Breast epithelium (tissue), 4 donors: ENCODE data around the gene OR11H12. TPM values are rescaled to one million over a fixed set of nuclear protein-coding genes. Genes with fewer than 3 reads are reported as not detected.
"Not testable (repeated sequence)": the region's sequence is repeated elsewhere in the genome, so short reads cannot be mapped to it uniquely, and the experiment has no call there.

Source experiments
- DNase-seq, 2 donors: peaks; one replicate each; pipeline ENCODE4 v3.0.0-alpha.2; 2019; ENCODE audit warnings: low spot score in 2 of 2
- H3K27ac ChIP-seq, 2 donors: fragments of 200-600 bp; sonication (generic) in 1 of 2; one replicate each; pipeline ENCODE4 v1.5.1; 2016 to 2019; ENCODE audit warnings: mild to moderate bottlenecking in 1 of 2
- H3K27me3 ChIP-seq, 2 donors: fragments of 200-600 bp; sonication (generic) in 1 of 2; one replicate each; pipeline versions ENCODE4 v1.5.1 to v1.6.0; 2017 to 2019; ENCODE audit warnings: control low read depth in 1 of 2, mild to moderate bottlenecking in 1 of 2
- H3K36me3 ChIP-seq: fragments of 200-600 bp; one replicate; pipeline ENCODE4 v1.5.1; 2019
- H3K4me1 ChIP-seq, 2 donors: fragments of 200-600 bp; sonication (generic); one replicate each; pipeline ENCODE4 v1.5.1; 2016 to 2019; ENCODE audit warnings: control low read depth in 1 of 2
- H3K4me3 ChIP-seq, 3 donors: fragments of 200-600 bp; sonication (generic); 1 replicate in 2 of 3; 2 replicates in 1 of 3; pipeline ENCODE4 v1.5.1; 2016 to 2019; ENCODE audit warnings: mild to moderate bottlenecking in 3 of 3, moderate library complexity in 2 of 3
- H3K9me3 ChIP-seq, 2 donors: fragments of 200-600 bp; sonication (generic) in 1 of 2; one replicate each; pipeline ENCODE4 v1.5.1; 2016 to 2019; ENCODE audit warnings: control low read depth in 1 of 2
- intact Hi-C: fragments of 100-400 bp; cut with DNase I; formaldehyde crosslinking; loops from one replicate; pipeline ENCODE4 v1.15.1; 2023; ENCODE audit warnings: low total_unique reads
- total RNA-seq, 3 donors: library from RNA; depleted of rRNA; stranded (reverse); fragments of >200 nt; gene quantifications; one replicate each; pipeline ENCODE4 v1.1.0, GENCODE V29; 2016

The OR11H12 gene
- total RNA-seq = not detected

- H3K27ac ChIP-seq, H3K4me3 ChIP-seq, intact Hi-C loops: not testable (repeated sequence)
These were observed at the start of gene OR11H12 for GRCh38 chr14:18600817-18601216. TSS of gene OR11H12 (plus strand) at chr14:18601117. CDS start at chr14:18601117, 0 bp downstream.

GRCh38 chr14:18582908-18583307, 18.0 kb upstream of the OR11H12 start:
- DNase-seq, intact Hi-C loops, H3K4me1 ChIP-seq, H3K27me3 ChIP-seq, H3K27ac ChIP-seq, H3K9me3 ChIP-seq, H3K4me3 ChIP-seq, H3K36me3 ChIP-seq: not testable (repeated sequence)

More at GRCh38 chr14:18600817-18601216, at the start of gene OR11H12:
- not testable (repeated sequence) for H3K27me3 ChIP-seq, DNase-seq, H3K9me3 ChIP-seq, H3K36me3 ChIP-seq, H3K4me1 ChIP-seq

GRCh38 chr14:18626610-18627213, 25.8 kb downstream of the OR11H12 start:
- H3K27me3 ChIP-seq, H3K4me3 ChIP-seq, intact Hi-C loops, H3K27ac ChIP-seq, H3K9me3 ChIP-seq, H3K36me3 ChIP-seq, H3K4me1 ChIP-seq, DNase-seq: not testable (repeated sequence)

GRCh38 chr14:18636066-18636465, 35.1 kb downstream of the OR11H12 start:
- H3K27ac ChIP-seq, DNase-seq, H3K27me3 ChIP-seq, H3K4me3 ChIP-seq, intact Hi-C loops, H3K9me3 ChIP-seq, H3K36me3 ChIP-seq, H3K4me1 ChIP-seq: not testable (repeated sequence)

- not testable (repeated sequence) for DNase-seq
These were observed 37.1 kb downstream of the OR11H12 start for GRCh38 chr14:18638032-18638431.

GRCh38 chr14:18638785-18639184, 37.9 kb downstream of the OR11H12 start:
- H3K36me3 ChIP-seq, H3K27ac ChIP-seq, DNase-seq, H3K9me3 ChIP-seq, H3K27me3 ChIP-seq, H3K4me1 ChIP-seq, intact Hi-C loops, H3K4me3 ChIP-seq: not testable (repeated sequence)

More at GRCh38 chr14:18638032-18638431, 37.1 kb downstream of the OR11H12 start:
- H3K36me3 ChIP-seq, H3K27ac ChIP-seq, H3K4me1 ChIP-seq, H3K27me3 ChIP-seq, intact Hi-C loops, H3K9me3 ChIP-seq, H3K4me3 ChIP-seq: not testable (repeated sequence)

- H3K4me1 ChIP-seq, DNase-seq, H3K27ac ChIP-seq, H3K27me3 ChIP-seq, intact Hi-C loops, H3K4me3 ChIP-seq, H3K36me3 ChIP-seq, H3K9me3 ChIP-seq: not testable (repeated sequence)
These were observed 45.3 kb downstream of the OR11H12 start for GRCh38 chr14:18646075-18646730.
